Hepatic stellate cell (primary cell): ENCODE measurements around the gene PDLIM5.
"Not testable (repeated sequence)": the region's sequence is repeated elsewhere in the genome, so short reads cannot be mapped to it uniquely, and the experiment has no call there.

Source experiments
- DNase-seq: peaks from one replicate; pipeline ENCODE4 v3.0.0; 2011; ENCODE audit warnings: low spot score

PDLIM5 gene, protein sequence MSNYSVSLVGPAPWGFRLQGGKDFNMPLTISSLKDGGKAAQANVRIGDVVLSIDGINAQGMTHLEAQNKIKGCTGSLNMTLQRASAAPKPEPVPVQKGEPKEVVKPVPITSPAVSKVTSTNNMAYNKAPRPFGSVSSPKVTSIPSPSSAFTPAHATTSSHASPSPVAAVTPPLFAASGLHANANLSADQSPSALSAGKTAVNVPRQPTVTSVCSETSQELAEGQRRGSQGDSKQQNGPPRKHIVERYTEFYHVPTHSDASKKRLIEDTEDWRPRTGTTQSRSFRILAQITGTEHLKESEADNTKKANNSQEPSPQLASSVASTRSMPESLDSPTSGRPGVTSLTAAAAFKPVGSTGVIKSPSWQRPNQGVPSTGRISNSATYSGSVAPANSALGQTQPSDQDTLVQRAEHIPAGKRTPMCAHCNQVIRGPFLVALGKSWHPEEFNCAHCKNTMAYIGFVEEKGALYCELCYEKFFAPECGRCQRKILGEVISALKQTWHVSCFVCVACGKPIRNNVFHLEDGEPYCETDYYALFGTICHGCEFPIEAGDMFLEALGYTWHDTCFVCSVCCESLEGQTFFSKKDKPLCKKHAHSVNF

GRCh38 chr4:94451695-94452475, at the start of gene PDLIM5:
PDLIM5 (plus strand) TSS chr4:94451942; CDS start chr4:94455289, 3,347 bp downstream.
- DNase-seq, result peak; percentile 83

DNA sequence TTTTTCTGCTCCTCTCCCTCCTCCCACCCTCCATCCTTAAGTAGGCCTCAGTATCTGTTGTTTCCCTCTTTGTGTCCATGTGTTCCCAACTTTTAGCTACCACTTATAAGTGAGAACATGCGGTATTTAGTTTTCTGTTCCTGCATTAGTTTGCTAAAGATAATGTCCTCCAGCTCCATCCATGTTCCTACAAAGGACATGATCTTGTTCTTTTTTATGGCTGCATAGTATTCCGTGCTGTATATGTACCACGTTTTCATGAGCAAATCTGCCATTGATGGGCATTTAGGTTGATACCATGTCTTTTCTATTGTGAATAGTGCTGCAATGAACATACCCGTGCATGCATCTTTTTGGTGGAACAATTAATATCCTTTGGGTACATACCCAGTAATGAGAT, 49.3 kb upstream of the PDLIM5 start:
- not testable (repeated sequence) for DNase-seq

DNA sequence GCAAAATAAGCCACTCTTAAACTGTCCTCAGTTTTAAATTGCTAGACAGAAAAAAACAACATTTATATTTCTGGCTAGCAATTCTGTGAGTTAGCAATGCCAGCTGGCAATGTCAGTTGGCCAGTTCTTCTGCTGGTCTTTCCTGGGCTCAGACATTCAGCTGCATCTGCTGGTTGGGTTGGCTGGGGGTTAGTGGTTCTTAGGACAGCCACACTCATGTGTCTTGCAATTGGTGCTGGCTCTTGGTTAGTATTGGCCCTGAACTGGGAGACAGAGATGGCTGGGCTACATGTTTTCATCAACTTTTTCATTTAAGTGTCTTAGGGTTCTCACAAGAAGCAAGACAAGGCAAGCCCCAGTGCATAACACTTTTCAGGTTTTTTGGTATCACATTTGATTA, 48.0 kb upstream of the PDLIM5 start:
- DNase-seq, result no peak

- DNase-seq, result peak; percentile 9
Observed at GRCh38 chr4:94406668-94407437, 44.9 kb upstream of the PDLIM5 start.

DNA sequence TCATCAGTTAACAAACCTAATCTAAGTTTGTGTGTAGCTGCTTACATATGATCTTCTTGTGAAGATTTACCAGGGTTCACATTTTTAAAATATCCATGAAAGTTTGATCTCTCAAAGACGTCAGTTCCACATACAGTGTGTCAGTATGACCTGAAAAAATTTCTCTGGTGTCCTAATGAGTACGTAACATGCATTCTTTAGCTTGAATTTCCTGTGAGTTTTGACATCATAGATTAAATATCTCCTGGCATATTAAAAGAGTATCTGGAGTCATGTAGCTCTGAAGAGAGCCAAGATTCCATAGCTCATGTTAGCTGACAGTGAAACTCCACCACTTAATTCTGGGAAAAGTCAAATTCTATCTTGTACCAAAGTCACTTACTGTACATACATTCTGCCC, 43.9 kb upstream of the PDLIM5 start:
- no peak for DNase-seq

- peak; percentile 9 for DNase-seq
Observed at GRCh38 chr4:94408549-94409374, 43.0 kb upstream of the PDLIM5 start.

DNA sequence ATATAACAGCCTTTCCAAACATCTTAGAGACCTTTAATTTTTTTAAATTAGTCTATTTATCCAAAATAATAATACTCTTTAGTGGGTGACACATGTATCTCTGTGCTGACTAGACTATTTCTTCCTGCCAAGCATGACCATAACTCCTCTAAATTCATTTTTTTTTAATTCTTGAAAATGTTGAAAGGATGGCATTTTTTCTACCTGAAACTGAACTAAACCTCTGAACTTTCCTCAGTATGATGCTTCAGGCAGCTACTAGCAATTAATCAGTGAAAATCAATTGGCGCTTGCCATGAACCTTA, 42.4 kb upstream of the PDLIM5 start:
- no peak for DNase-seq

DNA sequence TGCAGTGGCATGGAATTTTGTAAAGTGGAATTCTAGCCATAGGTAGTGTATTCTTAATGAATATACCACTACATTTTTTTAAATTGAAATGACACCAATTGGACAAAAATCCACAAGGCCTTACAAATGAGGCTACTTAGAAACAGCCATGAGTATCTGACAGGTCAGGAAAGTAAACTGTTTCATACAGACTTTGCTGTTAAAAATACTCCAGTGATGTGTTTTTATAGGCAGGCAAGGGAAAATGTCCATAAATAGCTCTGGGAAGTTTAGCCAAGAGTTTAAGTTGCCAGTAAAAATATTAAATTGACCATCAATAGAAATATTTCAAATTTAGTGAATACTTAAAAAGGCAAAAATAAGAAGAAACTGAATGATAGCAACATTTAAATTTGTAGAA, 41.8 kb upstream of the PDLIM5 start:
- DNase-seq, result no peak

- peak; percentile 56 for DNase-seq
Observed at GRCh38 chr4:94410678-94411206, 41.0 kb upstream of the PDLIM5 start.

DNA sequence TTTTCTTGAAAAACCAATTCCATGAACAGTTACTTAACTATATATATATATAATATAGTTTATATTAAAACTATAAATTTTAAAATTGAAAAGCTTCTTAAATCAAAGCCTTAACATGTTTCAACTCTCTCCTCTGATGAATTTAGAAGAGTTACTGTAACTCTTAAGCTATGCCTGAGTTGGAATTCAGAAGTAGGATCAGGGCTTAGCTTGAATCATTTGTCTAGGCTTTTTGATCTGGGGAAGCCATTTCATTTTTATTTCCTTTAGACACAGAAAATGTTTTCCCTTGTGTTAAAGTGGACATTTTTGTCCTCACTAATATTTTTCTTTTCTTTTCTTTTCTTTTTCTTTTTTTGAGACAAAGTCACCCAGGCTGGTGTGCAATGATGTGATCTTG, 40.4 kb upstream of the PDLIM5 start:
- no peak for DNase-seq

DNA sequence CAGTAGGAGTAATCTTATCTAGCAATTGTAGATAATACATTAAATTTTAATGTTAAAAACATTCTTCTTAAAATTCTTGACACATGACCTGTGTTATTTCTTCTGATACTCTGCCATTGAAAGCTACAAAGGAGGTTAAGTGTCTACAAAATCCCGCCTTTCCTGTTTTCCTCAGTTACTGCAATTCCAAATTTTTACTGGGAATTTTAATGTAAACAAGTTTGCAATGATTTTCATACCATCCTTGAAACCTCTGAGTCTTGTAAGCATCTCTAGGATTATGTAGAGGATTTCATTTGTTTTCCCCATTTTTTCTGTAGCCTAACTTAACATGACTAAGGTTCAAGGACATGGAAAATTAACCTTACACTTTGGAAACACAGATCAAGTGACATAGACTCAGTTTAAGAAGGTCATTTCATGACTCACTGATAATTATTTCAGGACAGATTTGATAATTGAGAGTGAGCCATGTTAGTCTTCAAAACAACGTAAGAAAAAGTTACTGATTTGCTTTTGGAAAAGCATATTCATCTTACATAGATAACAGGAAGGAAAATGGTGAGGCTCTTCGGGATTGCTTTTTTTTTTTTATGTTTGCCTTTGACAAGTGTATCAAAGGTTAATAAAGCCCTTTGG, 39.6 kb upstream of the PDLIM5 start:
- DNase-seq, result no peak

DNA sequence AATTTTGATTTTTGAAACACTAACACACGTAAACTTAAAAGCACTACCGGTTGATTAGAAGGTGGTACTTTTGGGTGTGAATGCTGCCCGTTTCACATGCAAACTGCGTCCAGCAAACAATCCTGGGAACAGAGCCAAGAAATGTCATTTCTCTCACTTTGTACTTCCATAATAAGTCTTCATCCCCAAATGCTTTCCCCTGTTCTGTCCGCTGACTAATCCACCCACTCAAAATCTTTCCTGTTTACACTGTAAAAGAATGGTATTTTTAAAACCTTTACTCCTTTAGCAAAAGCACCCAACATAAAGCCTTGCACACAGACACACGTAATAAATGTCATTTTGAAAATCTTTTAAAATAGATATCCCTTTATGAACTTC, 39.1 kb upstream of the PDLIM5 start:
- peak; percentile 21 for DNase-seq

- DNase-seq, result no peak
Observed at GRCh38 chr4:94413085-94413840, 38.5 kb upstream of the PDLIM5 start.

DNA sequence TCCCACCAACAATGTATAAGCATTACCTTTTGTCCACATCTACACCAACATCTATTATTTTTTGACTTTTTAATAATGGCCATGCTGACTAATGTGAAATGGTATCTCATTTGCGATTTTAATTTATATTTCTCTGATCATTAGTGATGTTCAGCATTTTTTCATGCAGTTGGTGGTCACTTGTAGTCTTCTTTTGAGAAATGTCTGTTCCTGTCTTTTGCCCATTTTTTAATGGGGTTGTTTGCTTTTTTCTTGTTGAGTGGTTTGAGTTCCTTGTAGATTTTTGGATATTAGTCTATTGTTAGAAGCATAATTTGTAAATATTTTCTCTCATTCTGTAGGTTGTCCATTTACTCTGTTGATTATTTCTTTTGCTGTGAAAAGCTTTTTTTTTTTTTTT, 36.8 kb upstream of the PDLIM5 start:
- no peak for DNase-seq

GRCh38 chr4:94415448-94415847, 36.3 kb upstream of the PDLIM5 start:
- DNase-seq, result no peak

DNA sequence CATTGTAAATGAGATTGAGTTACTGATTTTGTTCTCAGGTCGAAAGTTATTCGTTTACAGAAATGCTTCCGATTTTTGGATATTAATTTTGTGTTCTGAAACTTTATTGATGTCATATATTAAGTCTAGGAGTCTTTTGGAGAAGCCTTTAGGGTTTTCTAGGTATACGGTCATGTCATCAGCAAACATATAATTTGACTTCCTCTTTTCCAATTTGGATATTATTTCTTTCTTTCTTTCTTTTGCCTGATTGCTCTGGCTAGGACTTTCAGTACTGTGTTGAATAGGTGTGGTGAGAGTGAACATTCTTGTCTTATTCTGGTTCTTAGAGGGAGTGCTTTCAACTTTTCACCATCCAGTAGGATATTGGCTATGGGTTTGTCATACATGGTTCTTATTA, 35.4 kb upstream of the PDLIM5 start:
- no peak for DNase-seq

DNA sequence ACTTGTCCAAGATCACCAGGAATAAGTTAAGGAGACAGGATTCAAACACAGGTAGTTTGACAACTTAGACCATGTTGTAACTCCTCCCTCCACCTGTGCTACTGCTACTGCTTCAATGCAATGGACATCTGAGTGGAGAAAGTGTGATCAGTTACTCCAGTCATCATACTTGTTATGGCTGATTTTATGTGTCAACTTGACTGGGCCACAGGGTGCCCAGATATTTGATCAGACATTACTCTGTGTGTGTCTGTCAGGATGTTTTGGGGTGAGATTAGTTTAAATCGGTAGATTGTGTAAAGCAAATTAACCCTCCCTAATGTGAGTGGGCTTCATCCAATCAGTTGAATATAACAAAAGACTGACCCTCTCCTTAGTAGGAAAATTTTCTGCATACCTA, 34.8 kb upstream of the PDLIM5 start:
- no peak for DNase-seq

- DNase-seq, result no peak
Observed at GRCh38 chr4:94419549-94419948, 32.2 kb upstream of the PDLIM5 start.

GRCh38 chr4:94419956-94420355, 31.8 kb upstream of the PDLIM5 start:
- no peak for DNase-seq

- no peak for DNase-seq
Observed at GRCh38 chr4:94420356-94420755, 31.4 kb upstream of the PDLIM5 start.
